ENCODE results near the gene SLC37A1. TPM values are rescaled to one million over a fixed set of nuclear protein-coding genes. Genes with fewer than 3 reads are reported as not detected.

The SLC37A1 gene
- total RNA-seq, 2 donors from 2014 or later, result 2.0 to 5.0 TPM

DNA sequence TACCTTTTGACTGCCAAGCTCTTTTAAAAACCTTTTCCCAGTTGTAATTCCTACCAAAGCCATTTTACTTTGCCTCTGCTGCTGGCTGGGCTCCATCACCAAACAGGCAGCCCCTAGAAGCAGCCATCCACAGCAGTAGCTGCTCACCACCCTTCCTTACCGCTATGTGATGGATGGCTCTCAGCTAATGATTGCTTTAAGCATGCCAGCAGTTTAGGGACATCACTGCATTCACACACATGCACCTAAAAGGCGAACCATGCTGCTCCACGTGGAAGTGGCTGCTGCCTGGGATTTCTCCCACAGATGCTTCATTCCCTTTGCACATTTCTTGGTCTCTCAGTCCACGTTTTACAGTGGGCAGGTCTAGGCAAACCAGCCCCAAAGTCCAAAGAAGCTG is 93.5 kb downstream of the SLC37A1 start:
- peaks cover 0 to 21% of the 10 kb centered on the region in 2 donors for H3K9me3 ChIP-seq
- H3K4me1 ChIP-seq, result no peaks in the 10 kb centered on the region
- no peaks in the 10 kb centered on the region for H3K27me3 ChIP-seq
- no peak for DNase-seq (ENCODE audit: low spot score)
- H3K36me3 ChIP-seq, result no peaks in the 10 kb centered on the region
- TF ChIP-seq, protein P1, sequence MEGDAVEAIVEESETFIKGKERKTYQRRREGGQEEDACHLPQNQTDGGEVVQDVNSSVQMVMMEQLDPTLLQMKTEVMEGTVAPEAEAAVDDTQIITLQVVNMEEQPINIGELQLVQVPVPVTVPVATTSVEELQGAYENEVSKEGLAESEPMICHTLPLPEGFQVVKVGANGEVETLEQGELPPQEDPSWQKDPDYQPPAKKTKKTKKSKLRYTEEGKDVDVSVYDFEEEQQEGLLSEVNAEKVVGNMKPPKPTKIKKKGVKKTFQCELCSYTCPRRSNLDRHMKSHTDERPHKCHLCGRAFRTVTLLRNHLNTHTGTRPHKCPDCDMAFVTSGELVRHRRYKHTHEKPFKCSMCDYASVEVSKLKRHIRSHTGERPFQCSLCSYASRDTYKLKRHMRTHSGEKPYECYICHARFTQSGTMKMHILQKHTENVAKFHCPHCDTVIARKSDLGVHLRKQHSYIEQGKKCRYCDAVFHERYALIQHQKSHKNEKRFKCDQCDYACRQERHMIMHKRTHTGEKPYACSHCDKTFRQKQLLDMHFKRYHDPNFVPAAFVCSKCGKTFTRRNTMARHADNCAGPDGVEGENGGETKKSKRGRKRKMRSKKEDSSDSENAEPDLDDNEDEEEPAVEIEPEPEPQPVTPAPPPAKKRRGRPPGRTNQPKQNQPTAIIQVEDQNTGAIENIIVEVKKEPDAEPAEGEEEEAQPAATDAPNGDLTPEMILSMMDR (IDR thresholded peaks at IDR 0.05), result no peak
- H3K4me3 ChIP-seq, result no peak overlapping the region
- H3K27ac ChIP-seq, result no peak overlapping the region

DNA sequence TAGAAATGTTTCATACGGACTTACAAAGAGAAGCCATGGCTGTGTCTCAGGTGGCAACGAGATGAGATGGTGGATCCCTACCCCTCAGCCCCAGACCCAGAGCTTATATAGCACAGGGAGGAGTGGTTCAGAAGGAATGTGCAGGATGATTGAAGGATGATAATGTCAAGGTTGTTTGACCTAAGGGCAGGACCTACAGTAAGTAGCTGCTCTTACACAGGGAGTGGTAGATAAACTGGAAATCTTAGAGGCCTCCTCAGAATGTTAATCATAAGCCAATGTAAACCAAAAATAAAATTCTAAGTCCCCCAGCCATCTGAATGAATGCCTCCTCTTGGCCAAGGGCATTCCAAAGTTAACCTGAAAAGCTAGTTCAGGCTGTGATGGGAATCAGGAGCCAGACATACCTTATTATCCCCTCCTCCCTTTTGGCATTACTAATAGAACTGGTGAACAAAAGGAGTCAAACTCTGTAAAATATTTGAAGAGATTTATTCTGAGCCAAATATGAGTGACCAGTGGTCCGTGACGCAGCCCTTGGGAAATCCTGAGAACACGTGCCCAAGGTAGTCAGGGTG is 94.0 kb downstream of the SLC37A1 start:
- H3K4me1 ChIP-seq, result no peaks in the 10 kb centered on the region
- no peaks in the 10 kb centered on the region for H3K27me3 ChIP-seq
- no peak for DNase-seq (ENCODE audit: low spot score)
- no peaks in the 10 kb centered on the region for H3K36me3 ChIP-seq
- H3K9me3 ChIP-seq, result peaks cover 0 to 24% of the 10 kb centered on the region in 2 donors
- H3K27ac ChIP-seq, result no peak overlapping the region
- no peak overlapping the region for H3K4me3 ChIP-seq
- TF ChIP-seq, protein P1 (IDR thresholded peaks at IDR 0.05), result no peak

- H3K27ac ChIP-seq, result no peak overlapping the region
- H3K27me3 ChIP-seq, result no peaks in the 10 kb centered on the region
- H3K4me1 ChIP-seq, result no peaks in the 10 kb centered on the region
- no peak overlapping the region for H3K4me3 ChIP-seq
- TF ChIP-seq, protein P1 (IDR thresholded peaks at IDR 0.05), result no peak
- no peak for DNase-seq (ENCODE audit: low spot score)
- H3K36me3 ChIP-seq, result no peaks in the 10 kb centered on the region
- H3K9me3 ChIP-seq, result peaks cover 0 to 24% of the 10 kb centered on the region in 2 donors
Measured at GRCh38 chr21:42608446-42608845, 94.8 kb downstream of the SLC37A1 start.

DNA sequence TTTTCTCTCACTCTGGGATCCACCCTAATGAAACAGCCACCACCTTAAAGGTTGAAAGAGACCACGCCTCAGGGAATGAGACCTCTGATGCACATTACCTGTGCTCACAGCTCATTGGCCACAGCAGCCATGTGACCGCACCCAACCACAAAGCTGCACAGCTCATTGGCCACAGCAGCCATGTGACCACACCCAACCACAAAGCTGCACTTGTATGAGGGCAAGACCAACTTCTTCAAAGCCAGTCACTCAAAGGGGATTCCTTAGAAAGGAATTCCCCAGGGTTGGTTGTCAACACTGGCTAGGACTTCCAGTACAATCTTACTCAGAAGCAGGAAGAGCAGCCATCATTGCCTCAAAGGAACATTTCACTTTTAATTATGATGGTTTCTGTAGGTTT is 96.2 kb downstream of the SLC37A1 start:
- no peaks in the 10 kb centered on the region for H3K36me3 ChIP-seq
- no peak overlapping the region for H3K4me3 ChIP-seq
- no peaks in the 10 kb centered on the region for H3K27me3 ChIP-seq
- peaks cover 0 to 12% of the 10 kb centered on the region in 2 donors for H3K9me3 ChIP-seq
- TF ChIP-seq, protein P1 (IDR thresholded peaks at IDR 0.05), result no peak
- no peak overlapping the region for H3K27ac ChIP-seq
- no peaks in the 10 kb centered on the region for H3K4me1 ChIP-seq
- DNase-seq (ENCODE audit: low spot score), result no peak

DNA sequence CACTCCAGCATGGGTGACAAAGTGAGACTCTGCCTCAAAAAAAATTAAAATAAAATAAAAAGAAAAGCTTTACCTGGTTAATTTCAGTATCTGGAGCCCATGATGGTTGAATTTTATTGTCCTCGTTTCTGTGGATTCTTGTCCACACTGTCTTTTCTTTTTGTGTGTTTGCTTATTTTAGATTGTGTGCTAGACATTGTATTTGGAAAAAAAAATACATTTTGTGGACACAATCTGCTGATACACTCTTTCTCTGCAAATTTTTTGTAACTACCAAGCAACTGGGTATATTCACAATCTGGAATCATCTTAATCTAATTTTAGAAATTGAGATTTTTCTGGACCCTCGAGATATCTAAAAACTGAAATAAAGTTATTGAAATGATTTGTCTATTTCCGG is 98.2 kb downstream of the SLC37A1 start:
- no peak overlapping the region for H3K4me3 ChIP-seq
- TF ChIP-seq, protein P1 (IDR thresholded peaks at IDR 0.05), result no peak
- peaks cover 0 to 12% of the 10 kb centered on the region in 2 donors for H3K9me3 ChIP-seq
- no peaks in the 10 kb centered on the region for H3K36me3 ChIP-seq
- no peak overlapping the region for H3K27ac ChIP-seq
- DNase-seq (ENCODE audit: low spot score), result no peak
- H3K27me3 ChIP-seq, result no peaks in the 10 kb centered on the region
- H3K4me1 ChIP-seq, result no peaks in the 10 kb centered on the region

GRCh38 chr21:42612390-42612789 is 98.7 kb downstream of the SLC37A1 start:
- no peaks in the 10 kb centered on the region for H3K36me3 ChIP-seq
- DNase-seq (ENCODE audit: low spot score), result no peak
- H3K4me1 ChIP-seq, result no peaks in the 10 kb centered on the region
- no peak overlapping the region for H3K27ac ChIP-seq
- peaks cover 0 to 12% of the 10 kb centered on the region in 2 donors for H3K9me3 ChIP-seq
- TF ChIP-seq, protein P1 (IDR thresholded peaks at IDR 0.05), result no peak
- H3K4me3 ChIP-seq, result no peak overlapping the region
- no peaks in the 10 kb centered on the region for H3K27me3 ChIP-seq

All from right atrium auricular region (tissue), 2 donors.